HG02870 (cell line): ENCODE results near the gene COX8C.

Experiments
- ATAC-seq: cut with Tn5 transposase; IDR thresholded peaks from one replicate; pipeline ENCODE4 v1.9.1; 2021; ENCODE audit warnings: mild to moderate bottlenecking, moderate library complexity; ENCODE audit not compliant: unreplicated experiment

COX8C gene, protein sequence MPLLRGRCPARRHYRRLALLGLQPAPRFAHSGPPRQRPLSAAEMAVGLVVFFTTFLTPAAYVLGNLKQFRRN

DNA sequence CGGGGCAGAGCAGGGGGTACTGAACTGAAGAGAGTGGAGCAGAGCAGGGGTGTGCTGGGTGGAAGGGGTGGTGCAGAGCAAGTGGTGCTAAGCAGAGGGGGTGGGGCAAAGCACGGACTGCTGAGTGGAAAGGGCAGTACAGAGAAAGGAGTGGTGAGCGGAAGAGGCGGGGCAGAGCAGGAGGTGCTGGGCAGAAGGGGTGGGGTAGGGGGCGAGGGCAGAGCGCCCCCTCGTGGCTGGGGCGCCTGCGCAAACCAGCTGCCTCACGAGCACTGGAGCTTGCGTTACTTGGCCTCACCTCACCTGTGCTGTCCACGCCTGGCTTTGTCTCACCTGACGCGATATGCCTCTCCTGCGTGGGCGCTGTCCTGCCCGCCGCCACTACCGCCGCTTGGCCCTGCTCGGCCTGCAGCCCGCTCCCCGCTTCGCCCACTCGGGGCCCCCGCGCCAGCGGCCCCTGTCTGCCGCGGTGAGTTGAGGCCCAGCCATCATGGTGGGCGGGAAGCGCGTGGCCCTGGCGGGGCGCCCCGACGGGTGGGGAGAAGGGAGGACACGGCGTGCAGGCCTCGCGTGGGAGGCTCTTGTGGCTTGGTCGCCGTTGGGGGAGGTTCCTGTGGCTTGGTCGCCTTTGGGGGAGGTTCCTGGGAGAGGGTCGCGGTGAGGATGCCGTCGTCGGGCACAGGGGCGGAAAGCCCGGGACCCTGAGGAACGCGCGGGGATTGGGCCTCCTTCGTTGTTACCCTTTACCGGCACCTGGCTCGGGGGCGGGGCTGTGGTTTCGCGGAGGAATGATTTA lies at the start of gene COX8C:
TSS of gene COX8C (plus strand) at position 257 of the 796 bp plus-strand sequence. CDS start at position 344, 87 bp downstream.
- ATAC-seq, result no peak

DNA sequence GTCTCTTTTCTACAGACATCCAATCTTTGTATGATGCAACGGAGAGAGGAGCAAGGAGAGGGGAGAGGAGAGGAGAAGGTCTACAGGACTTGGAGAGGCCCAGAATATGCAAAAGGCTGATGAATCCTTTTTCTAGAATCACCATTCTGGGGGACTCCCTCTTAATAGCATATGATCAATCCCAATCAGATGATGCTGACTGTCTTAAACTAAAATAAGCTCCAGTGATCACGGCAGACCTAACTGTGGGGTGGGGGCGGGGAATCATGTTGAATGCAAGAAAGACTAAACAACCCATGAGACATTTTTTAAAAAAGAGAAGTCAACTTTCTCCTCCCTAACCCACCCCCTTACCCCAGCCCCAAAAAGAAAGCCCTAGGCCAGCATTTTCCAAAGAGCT lies 47.6 kb upstream of the COX8C start:
- no peak for ATAC-seq

DNA sequence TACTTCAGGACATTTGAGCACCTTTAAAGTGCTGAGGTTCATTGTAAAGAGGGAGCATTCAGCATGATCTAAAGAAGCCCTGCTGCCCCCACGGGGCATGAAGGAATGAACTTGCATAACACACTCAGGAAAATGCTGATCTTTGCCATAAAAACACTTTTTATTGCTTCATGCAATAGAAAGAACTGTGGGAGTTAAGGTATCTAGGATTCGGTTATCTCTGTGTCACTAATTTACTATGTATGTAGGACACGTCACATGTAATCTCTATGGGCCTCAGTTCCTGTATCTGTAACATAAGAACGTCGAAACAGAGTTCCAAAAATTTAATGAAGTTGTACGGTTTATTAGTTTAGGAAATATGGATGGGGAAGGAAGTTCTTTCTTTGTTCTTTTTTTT lies 47.1 kb upstream of the COX8C start:
- no peak for ATAC-seq

DNA sequence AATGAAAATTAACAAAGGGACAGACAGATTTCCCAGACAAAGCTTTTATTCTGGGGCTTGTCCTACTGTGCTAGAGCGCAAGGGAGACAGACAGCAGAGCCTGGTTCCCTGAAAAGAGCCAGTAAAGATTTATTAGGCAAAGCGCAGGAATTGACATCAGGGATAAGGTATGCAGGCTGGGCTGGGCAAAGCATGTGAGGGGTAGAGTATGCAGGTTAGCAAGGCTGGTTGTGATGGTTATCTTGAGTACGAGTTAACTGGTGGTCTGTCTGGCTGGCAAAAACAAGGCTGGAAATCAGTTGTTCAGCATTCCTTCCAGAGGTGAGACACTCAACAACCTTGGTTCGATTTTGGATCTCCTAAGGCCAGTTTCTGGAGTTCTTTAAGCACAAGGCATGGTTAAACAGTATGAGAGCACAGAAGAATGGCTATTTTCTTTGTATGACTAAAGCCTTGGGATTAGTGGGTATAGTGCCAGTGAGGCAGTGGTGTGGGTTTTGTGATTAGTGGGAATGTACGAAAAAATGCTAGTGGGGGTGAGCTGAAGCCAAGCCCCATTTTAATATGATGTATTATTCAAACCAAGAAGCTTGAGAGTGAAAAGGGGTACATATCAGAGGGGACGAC lies 45.0 kb upstream of the COX8C start:
- no peak for ATAC-seq

DNA sequence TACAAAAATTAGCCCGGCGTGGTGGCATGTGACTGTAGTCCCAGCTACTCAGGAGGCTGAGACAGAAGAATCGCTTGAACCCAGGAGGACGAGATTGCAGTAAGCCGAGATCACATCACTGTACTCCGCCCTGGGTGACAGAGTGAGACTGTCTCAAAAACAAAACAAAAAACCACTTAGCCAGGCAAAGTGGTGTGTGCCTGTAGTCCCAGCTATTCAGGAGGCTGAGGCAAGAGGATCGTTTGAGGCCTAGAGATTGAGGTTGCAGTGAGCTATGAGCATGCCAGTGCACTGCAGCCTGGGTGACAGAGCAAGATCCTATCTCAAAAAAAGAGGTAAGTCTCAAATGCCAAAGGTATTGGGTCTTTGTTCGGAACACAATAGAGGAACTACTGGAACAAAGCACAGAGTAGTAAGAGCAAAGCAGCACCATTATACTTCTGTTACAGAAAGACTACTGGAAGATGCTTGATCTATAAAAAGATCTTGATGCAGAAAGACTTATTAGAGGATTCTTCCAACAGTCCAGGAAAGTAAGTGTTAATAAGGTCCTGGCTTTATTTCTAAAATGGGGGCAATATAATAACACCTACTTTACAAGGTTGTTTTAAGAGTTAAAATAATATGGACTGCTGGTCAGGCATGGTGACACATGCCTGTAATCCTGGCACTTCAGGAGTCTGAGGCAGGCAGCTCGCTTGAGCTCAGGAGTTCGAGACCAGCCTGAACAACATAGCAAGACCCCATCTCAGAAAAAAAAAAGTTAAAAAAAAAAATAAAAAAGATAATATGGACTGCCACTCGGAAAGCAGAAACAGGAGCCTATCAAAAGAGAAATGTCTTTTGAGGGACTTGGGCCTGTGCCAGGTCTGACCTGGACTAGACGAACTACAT lies 44.0 kb upstream of the COX8C start:
- no peak for ATAC-seq

DNA sequence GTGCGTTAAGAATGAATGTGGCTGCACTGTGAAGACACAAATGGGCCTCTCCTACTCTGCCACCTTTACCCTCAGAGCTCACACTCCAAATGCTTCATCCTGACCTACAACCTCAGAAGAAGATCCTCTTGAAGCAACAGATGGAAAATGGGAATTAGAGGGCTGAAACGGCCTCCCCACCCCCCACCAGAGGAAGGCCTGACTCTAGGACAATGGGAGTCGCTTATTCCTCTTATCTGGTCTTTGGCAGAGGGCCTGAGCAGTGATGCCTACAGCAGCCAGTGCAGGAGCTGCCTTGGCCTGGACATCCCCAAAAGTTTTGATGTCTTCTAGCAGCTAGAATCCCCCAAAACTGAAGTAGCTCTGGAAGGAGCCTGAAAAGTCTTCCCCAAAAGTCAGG lies 43.3 kb upstream of the COX8C start:
- no peak for ATAC-seq

DNA sequence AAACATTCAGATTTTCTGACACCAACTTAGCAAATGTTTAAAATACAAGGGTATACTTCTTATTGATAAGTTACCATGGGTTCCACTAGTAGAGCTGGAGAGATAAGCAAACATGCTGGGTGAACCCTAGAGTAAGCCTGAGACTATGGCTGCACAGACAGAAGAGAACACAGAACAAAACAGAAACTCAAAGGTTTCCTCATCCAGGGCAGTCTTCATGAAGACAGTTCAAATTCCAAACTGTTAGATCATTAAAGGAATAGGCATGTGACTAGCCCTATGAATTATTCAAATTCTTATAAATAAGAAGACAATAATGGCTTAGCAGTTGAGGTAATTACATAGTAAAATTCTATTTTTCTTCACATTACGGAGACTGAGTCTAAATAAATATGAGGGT lies 42.2 kb upstream of the COX8C start:
- ATAC-seq, result no peak

DNA sequence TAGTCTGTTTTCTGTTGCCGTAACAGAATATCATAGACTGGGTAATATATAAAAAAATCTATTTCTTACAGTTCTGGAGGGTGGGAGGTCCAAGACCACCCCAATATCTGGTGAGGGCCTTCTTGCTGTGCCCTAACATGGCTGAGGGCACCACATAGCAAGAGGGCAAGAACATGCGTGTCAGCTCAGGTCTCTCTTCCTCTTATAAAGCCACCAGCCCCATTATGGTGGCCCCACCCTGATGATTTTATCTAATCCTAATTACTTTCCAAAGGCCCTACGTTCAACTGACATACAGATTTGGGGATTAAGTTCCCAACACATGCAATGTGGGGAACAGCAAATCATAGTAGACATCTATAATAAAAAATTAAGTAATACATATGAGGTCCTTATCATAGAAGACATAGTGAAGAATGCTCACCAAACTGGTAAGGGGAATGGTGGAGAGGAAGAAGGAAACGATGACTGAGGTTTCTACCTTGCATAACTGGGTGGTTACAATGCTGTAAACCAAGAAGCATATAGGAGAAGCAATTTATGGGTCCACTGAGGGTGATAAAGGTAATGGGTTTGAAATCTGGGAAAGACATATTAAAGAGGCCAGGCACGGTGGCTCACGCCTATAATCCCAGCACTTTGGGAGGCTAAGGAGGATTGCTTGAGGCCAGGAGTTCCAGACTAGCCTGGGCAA lies 41.1 kb upstream of the COX8C start:
- ATAC-seq, result no peak

DNA sequence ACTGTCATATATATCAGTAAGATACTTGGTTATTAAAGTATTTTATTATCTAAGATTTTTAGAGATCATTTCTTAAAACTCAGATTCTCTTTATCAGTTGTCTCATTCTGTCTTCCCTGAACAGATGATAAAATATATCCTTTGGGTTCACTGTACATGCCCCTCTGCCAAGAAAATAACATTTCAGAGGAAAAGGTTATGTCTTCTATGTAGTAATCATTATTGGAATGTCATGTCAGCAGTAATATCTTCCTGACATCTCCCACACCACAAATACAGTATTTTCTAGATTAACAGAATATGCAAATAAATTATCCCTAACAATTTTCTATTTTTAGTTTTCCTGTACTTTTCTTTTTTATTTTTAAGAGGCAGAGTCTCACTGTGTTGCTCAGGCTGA lies 40.2 kb upstream of the COX8C start:
- no peak for ATAC-seq

DNA sequence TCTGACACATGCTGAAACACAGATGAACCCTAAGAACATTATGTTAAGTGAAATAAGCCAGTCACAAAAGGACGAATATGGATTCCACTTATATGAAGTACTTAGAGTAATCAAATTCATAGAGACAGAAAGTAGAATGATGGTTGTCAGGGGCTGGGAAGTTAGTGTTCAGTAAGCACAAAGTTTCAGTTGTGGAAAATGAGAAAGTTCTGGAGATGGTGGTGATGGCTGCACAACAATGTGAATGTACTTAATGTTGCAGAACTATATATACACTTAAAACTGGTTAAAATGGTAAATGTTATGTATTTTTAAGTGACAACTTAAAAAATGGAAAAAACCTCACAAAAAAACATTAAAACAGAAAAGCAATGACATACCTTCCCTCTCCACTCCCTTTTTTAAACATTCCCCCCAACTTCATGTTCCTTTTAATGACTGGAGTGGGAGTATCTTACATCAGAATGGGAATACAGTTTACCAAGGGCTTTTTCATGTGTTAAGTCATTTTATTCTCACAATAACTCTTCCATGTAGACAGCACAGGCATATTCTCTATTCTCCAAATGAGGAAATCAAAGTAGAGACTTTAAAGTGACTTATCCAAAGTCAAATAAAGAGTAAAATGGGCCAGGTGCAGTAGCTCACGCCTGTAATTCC lies 38.2 kb upstream of the COX8C start:
- ATAC-seq, result no peak

DNA sequence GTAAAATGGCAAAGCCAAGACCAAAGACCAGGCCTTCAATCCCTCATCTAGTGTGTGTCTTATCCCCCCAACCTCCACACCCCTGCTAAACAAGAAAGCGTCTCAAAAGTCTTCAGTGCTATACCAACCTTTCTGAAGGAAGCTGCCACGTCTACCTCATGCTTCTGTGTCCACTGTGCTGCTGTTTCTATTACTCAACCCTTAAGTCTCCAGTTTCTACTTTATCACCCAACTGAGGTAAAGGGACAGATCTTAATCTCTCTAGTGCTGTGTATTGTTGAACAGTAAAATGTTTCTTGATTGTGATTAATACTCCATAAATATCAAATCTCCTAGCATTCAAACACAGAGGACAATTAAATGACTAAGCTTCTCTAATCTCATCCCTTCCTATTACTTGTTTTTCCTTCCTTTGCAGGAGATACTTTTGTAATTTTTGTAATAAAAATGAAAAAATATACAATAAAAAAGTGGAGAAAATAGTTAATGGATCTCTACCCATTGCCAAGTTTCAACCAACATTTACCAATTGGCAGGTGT lies 37.5 kb upstream of the COX8C start:
- ATAC-seq, result no peak

DNA sequence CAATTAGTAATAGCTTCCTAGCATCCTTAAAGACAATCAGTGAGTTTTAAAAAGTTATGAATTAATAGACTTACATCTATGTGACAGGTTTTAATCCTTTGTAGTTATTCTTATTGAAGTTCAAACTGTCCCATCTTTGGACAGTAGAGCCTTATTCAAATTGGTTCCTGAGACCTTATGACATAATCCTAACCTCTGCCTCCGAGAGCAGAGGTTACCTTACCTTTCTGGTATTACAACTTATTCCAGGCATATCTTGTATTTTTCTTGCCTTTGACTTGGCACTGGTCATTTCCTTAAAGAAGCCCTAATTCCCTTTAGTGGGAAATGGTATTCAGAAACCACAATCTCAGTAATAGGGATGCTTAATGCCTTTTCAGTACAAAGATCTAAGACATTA lies 35.9 kb upstream of the COX8C start:
- no peak for ATAC-seq

DNA sequence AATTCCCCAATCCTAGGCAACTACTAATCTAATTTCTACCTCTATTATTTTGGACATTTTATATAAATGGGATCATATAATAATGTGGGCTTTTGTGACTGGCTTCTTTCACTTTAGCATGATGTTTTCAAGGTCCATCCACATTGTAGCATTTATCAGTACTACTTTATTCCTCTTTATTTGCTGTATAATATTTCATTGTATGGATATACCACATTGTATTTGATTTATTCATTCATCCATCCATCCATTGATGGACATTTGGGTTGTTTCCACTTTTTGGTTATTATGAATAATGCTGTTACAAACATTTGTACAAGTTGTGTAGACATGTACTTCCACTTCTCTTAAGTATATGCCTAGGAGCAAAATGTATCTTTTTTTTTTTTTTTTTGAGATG lies 31.4 kb upstream of the COX8C start:
- ATAC-seq, result no peak

DNA sequence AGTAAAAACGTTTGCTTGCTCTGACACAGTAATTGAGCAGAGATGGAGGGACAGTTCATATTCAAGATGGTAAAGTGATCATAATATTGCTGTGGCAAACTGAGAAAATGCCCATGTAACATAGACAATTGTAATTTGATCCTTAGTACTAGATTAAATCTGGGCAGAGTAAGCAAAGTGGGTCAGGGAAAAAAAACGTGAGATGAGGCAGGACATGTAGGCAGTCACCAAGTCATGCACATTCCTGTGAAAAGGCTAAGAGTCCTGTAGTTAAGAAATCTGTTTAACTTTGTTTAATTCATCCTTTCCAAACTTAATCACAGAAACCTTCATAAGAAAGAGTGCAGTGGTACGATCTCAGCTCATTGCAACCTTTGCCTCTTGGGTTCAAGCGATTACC lies 30.3 kb upstream of the COX8C start:
- ATAC-seq, result no peak

DNA sequence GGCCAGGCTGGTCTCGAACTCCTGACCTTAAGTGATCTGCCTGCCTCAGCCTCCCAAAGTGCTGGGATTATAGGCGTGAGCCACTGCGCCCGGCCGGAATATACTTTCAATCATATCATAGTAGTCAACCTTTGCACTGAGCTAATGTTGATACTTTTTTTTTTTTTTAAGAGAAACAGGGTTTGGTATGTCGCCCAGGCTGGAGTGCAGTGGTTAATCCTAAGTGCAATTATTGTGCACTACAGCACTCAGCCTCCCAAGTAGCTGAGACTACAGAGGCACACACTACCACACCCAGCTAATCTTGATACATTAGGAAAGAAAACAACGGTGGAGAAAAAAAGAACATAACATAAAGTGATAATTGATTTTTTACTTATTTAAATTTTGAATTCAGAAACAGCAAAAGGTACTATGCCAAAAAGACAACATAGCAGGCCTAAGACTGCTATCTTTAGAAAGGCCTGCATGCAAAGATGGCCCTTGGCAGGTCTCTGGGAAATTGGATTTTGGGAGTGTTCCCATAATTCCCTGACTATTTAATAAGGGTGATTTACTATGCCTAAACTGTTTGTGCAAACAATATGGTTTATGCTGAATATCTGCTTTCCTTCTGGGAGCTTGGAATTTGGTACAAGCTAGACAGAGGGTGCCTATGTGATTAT lies 29.6 kb upstream of the COX8C start:
- ATAC-seq, result no peak

DNA sequence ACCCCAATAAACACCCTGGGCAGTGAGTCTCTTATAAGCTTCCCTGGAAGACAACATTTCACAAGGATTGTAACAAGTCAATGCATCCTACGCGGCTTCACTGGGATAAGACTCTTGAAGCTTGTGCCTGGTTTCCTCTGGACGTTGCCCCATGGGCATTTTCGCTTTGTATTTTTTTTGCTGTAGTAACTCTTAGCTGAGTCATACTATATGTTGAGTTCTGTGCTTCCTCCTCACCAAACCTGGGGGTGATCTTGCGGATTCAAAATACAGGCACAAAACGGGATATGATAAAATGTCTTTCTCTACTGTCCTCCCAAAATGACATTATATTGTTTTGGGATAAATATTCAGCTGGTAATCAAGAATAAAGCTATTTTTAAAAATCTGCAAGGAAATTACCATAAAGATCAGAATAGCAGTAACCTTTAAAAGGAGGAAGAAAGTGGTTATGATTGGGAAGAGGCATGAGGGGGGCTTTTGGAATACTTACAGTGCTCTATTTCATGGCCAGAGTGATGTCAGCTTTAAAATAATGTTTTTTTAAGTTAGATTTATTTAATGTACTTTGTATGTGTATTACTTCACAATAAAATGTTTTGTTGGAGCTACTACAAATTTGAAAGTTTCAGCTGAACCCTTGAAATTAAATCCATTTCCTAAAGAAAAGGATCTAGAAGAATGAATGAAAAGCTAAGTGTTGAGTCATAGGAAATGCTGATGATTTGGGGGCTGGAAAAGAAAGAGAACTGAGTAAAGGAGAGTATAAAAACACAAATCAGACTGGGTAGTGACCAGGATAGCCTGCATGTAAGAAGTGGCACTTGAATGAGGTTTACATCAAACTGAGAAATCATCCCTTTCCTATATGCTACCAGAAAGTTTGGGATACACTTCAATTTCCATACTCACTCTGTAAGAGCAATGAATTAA lies 28.8 kb upstream of the COX8C start:
- ATAC-seq, result no peak

DNA sequence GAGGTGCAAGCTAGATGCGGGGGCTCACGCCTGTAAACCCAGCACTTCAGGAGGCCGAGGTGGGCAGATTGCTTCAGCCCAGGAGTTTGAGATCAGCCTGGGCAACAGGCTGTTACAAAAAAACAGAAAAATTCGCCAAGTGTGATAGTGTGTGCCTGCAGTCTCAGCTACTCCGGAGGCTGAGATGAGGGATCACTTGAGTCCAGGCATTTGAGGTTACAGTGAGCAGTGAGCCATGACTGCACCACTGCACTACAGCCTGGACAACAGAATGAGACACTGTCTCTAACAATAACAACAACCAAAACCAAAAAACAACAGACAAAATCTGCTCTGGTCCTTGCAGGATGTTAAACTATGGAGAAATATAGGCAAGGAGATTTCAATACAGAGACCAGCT lies 28.1 kb upstream of the COX8C start:
- ATAC-seq, result no peak

DNA sequence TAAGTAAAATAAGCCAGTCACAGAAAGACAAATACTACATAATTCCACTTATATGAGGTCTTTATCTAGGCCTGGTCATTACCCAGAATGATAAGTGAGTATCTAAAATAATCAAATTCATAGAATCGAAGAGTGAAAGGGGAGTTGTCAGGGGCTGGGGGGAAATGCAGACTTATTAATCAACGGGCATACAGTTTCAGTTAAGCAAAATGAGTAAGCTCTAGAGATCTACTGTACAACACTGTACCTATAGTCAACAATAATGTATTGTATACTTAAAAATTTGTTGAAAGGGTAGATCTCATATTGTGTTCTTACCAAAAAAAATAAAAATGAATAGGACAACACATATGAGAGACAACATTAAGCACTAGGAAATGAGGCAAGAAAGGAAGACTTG lies 27.5 kb upstream of the COX8C start:
- no peak for ATAC-seq

DNA sequence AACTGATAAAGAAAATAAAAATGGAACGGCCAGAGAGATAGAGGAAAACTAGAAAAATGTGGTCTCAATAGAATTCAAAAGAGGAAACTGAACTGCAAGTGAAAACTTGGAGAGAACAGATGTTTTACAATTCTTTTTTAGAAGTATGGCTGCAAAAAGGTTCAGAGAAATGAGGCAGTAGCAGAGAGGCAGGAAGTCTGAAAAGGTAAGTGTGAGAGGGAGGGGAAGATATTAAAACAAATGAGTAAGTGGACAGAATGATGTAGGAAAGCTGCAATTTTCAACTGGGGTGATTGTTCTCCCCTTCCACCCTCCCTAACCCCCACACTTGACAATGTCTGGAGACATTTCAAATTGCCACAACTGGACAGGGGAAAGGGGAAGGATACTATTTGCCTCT lies 27.0 kb upstream of the COX8C start:
- ATAC-seq, result no peak
